SU-DHL-6 (cell line): ENCODE results near the gene SPNS1.

Source experiments
- EZH2phosphoT487 ChIP-seq: fragments of 200-600 bp; sonication (generic), shearing (Covaris generic); conservative IDR thresholded peaks from 2 replicates; pipeline ENCODE4 v1.6.1; 2018; ENCODE audit warnings: mild to moderate bottlenecking, antibody characterized with exemption, low read length, moderate library complexity, mixed read lengths
- TF ChIP-seq, protein P1 (sequence below): fragments of 200-600 bp; sonication (generic); IDR thresholded peaks from one replicate; pipeline ENCODE4 v1.5.1; 2017; ENCODE audit warnings: antibody characterized with exemption, mild to moderate bottlenecking, low read length, moderate library complexity; ENCODE audit not compliant: insufficient read depth, poor library complexity, severe bottlenecking

DNA sequence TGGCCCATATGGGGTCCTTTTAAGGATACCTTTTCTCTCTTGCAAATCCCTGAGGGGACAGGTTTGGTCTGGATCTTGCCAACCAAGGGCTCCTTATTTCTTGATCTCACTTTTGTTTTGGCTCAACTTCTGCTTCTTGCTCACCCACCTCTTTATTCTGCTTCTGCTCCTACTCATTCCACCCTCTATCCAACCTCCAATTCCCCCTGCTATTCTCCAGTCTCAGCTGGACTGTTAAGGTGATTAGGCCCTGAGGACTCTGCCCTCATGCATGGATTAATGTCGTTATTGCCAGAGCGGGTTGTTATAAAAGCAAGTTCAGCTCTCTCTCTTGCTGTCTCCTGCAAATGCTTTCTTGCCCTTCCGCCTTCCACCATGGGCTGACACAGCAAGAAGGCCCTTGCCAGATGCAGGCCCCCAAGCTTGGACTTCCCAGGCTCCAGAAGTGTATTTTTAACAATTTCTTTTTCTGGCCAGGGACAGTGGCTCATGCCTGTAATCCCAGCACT is 40.0 kb downstream of the SPNS1 start:
- TF ChIP-seq, protein P1, sequence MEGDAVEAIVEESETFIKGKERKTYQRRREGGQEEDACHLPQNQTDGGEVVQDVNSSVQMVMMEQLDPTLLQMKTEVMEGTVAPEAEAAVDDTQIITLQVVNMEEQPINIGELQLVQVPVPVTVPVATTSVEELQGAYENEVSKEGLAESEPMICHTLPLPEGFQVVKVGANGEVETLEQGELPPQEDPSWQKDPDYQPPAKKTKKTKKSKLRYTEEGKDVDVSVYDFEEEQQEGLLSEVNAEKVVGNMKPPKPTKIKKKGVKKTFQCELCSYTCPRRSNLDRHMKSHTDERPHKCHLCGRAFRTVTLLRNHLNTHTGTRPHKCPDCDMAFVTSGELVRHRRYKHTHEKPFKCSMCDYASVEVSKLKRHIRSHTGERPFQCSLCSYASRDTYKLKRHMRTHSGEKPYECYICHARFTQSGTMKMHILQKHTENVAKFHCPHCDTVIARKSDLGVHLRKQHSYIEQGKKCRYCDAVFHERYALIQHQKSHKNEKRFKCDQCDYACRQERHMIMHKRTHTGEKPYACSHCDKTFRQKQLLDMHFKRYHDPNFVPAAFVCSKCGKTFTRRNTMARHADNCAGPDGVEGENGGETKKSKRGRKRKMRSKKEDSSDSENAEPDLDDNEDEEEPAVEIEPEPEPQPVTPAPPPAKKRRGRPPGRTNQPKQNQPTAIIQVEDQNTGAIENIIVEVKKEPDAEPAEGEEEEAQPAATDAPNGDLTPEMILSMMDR: no peak
- TF ChIP-seq EZH2phosphoT487: no peak
